Inferior parietal cortex (tissue), 1 donor: ENCODE data around the gene MGRN1.

Experiments used
- DNase-seq: peaks from one replicate; pipeline ENCODE4 v3.0.0-alpha.2; 2016; ENCODE audit errors: extremely low spot score

MGRN1 gene

GRCh38 chr16:4674926-4675530 lies 50.4 kb downstream of the MGRN1 start:
- no peak for DNase-seq

DNA sequence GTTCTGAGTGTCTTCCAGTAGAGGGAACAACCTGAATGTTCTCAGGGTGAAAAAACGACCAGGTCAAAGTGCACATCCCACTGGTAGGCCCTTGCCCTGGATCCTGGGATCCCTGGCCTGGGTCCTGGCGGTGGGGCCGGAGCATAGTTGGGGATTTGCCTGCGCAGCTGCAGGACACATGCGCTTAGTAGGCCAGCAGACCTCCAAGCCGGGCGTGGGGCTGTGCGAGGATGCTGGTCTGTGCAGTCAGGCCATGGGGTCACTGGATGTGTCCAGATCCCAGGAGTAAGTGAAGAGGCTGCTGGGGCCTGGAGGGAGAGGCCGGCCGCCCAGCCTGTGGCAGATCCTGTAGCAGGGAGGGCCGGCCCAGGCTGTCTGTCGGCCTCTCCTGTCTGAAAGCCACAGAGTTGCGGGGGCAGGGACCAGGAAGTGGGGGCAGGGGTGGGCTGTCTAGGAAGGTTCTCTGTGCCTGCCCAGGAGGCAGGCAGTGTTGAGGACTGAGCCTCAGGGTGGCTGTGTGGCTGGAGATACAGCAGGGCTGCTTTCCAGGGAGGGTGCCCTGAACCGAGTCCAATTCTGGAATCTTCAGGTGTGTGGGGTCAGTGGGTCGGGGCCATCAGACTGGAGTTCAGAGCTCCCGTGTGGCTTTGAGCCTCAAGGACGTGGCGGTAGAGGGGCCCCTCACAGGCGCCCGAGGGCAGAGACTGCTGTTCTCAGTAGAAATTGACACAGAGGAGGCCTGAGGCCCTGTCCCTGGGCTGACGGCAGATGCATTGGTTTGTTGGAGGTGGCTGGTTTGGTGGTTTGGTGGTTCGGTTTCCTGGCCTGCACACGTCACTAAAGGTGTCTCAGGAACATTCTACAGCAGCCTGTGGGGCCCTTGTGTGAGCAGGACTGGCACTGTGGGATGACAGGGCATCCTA lies 51.5 kb downstream of the MGRN1 start:
- no peak for DNase-seq

DNA sequence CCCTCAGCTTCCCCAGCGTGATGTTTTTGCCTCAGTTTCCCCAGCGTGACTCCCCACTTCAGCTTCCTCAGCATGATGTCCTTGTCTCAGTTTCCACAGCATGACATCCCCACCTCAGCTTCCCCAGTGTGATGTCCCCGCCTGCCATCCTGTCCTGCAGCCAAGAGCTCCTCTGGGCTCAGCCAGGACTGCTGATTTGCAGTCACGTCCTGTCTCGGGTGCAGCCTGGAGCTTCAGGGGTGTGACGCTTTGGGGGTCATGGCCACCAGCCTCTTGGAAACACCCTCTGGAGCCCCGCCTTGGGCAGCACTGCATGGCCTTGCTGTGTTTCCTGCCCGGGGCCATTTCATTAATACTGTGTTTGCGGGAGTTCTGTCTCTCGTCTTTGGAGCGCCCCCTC lies 52.2 kb downstream of the MGRN1 start:
- DNase-seq: no peak

DNA sequence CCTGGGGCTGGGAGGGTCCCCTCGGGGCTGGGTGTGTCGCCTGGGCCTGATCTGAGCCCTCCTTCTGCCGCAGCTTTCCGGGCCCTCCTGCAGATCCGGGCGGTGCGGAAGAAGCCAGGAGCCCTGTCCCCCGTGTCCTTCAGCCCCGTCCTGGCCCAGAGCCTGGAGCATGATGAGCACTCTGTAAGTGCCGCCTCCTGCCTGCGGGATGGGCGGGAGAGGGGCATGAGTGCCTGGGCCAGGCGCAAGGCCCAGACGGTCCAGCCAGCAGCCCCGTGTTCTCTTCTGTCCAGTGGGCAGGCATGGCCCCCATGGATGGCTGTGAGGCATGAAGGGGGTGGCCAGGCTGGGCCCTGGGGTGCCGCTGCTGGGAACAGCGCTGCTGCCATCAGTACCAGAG lies 52.8 kb downstream of the MGRN1 start:
- DNase-seq: no peak

DNA sequence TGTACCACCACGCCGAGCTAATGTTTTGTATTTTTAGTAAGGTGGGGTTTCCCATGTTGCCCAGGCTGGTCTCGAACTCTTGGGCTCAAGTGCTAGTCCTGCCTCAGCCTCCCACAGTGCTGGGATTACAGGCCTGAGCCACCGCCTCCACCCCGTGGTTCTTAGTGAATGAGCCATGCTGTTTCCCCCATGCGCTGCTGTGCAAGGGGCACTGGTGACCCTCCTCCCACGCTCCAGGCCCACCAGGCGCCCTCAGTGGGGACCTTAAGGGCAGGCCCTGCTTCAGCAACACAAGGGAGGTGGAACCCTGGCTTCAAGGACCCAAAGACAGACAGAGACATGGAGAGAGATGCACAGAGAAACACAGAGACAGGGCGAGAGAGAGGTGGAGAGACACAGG lies 53.4 kb downstream of the MGRN1 start:
- DNase-seq: no peak

DNA sequence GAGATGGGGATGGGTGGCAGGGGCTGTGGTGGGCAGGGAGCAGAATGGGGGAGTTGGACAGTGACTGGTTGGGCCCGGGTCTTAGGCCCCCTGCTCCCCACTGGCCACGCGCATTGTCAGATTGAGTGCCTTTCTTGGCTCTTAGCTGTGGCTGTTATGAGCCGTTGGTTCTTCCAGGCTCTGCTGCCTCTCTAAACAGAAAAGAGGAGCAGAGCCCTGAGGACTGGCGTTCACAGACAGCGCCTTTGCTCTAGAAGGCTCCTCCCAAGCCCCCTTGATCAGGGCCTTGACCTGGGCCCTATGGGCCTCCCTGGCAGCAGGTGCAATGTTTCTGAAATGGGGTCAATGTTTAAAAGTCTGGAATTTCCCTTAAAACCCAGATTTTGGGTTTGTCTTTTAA lies 54.0 kb downstream of the MGRN1 start:
- no peak for DNase-seq

DNA sequence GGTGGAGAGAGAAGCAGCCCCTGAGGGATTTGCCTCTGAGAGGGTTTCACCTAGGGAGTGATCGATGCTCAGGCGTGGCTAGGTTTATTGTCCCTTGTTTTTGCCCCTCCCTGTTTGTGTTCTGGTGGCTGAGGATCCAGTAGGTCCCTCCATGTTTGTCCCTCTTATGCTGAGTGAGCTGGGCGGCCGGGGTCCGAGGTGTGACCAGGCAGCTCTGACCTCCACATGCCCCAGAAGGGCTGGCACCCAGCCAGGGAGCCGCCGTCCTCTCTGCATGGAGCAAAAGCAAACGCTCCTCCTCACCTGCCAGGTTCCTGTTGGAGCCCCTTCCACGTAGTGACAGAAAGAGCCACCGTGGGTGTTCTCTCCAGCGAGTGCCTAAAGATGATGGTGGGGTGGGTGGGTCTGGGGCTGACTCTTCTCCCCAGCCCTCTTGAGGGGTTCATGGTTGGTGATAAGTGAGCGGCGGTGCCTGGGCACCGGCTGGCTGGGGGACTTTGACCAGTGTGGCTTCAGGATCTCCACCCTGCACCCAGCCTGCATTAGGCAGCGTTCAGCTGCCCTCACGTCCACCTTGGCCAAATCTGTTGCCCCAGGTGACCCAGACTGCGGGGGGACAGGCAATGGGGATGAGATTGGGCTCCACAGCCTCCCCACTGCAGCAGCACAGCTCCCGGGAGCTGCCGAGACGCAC lies 54.7 kb downstream of the MGRN1 start:
- no peak for DNase-seq

DNA sequence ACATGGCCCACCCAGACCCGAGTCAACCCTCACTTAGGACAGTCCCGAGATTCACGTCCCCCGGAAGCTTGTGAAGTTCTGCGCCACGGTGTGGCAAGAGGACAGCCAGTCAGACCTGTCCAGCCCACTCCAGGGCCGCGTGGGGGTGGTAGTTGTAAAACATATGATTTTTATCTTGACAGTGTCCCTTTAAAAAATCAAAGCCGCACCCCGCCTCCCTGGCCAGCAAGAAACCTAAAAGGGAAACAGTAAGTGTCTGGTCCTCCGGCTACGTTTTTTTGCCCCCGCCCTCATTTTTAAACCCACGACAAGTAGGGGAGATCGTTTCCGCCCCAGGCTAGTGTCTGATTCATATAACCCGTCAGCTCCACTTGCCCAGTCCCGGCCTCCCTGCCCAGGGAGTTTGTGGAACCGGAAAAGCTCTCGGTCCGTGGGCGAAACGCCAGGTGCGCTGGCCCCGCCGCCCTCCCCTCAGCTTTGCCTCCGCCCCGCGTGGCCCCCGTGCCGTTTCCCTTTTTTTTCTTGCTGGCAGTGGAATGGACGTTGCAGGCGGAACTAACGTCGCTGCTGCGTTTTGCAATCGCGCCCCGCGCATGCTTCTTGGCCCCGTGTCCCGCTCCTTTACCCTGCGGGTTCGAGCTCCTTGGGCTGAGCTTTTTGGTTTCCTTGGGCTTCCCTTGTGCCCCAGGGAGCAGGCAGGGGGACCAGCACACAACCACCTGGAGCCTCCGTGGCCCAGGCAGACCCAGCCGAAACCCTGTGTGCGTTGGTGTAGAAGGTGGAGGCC lies 55.4 kb downstream of the MGRN1 start:
- DNase-seq: no peak

DNA sequence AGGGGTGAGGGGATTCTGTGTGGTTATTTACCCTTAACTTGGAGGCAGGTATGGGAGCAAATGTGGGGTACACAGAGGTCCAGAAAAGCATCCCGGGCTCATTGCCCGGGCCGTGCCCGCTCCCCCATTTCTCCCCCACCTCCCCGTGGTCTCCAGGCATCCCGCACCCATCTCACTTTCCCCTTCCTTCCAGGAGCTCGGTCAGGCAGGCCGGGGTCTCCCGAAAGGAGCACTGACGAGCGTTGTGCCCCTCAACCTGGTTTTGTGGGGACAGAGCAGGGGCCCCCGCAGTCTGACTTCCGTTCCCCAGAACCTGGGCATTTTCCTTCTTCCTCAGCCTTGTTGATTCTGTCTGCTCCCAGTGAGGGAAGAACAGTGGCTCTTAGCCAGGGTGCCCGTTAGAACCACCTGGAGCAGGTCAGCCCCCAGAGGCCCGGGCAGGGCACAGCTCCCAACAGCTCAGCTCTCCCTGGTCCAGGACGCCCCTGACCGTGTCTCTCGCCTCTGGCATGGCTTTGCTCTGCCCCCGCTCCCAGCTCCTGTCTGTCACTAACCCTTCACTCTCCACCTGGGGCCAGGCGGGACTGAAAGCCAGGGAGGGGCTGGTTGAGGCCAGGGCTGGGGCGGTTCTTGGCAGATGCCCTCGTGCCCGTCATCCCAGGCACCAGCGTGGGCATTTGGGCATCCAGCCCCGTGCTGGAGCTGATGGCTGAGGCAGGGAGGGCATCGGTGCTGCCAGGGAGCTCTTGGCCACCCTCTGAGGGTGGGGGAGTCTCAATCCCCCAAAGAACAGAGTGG lies 56.2 kb downstream of the MGRN1 start:
- DNase-seq: no peak

DNA sequence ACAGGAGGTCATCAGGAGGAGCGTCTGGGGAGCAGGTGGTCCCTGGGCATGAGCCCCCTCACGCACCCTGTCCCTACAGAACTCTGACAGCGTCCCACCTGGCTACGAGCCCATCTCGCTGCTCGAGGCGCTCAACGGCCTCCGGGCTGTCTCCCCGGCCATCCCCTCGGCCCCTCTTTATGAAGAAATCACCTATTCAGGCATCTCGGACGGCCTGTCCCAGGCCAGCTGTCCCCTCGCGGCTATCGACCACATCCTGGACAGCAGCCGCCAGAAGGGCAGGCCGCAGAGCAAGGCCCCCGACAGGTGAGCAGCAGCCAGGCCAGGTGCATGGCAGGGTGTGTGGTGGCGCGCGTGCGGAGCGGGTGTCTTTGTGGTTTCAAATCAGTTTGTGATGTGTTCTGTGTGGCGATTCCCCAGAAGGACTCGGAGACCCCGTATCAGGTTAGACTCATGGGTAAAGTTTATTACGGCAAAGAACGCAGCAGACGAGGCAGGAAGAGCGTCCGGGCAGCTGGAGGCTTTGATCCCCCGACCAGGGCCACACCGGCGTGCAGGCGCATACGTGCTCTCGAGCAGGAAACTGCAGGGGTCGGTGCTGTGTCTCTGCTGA lies 57.0 kb downstream of the MGRN1 start:
- no peak for DNase-seq

DNA sequence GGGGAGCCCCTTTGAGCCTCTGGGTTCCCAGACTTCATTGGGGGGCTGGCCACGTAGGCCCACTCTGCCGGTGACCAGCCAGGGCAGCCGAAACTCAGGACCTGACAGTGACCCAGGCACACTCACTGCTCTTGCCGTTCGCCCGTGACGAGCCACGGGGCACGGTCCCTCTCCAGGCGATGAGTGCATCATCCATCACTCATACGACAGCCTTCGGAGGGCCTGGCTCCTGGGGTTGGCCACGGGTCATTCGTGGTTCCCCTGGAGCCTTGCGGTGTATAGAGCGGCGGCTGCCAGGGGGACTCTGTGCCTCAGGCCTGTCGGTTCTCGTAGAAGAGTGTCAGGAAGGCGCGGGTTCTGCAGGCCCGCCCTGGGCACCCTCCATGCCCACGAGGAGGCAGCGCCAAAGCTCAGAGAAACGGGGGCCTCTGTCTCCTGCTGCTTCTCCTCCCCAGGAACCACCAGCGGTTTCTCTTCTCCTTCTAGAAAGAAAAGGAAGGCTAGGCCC lies 57.5 kb downstream of the MGRN1 start:
- no peak for DNase-seq

GRCh38 chr16:4682616-4683254 lies 58.1 kb downstream of the MGRN1 start:
- peak; percentile 46 for DNase-seq

DNA sequence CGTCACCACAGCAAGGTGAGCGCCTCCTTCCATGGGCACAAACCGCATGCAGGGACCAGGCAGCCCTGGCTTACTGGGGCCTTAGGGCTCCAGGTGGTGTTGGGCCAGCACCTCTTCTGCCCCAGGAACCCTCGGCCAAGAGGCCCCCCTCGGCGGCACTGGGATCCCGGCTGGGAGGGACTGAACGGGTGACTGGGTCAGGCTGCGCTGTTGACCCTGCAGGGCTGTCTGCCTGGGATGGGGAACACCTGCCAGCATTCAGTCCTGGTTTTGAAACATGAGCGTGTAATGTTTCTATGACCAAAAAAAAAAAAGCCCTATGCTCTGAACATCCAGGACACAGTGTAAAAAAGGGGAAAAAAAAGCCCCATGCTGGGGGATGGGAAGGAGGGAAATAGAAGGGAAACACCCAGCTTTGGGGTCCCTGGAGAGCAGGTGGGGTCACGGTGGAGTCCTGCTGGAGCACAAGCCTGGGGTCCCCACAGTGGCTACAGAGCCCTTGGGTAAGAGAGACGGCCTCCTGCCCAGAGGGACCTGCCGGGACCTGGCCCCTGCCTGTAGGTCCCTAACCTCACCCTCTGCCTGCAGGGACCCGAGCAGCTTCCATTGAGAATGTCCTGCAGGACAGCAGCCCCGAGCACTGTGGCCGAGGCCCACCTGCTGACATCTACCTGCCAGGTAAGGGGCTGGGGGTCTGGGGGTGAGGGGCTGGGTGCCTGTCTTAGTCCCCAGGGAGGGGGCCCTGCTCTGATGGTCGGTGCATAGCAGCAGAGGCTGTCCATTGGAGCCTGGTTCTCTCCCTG lies 58.8 kb downstream of the MGRN1 start:
- DNase-seq: no peak

DNA sequence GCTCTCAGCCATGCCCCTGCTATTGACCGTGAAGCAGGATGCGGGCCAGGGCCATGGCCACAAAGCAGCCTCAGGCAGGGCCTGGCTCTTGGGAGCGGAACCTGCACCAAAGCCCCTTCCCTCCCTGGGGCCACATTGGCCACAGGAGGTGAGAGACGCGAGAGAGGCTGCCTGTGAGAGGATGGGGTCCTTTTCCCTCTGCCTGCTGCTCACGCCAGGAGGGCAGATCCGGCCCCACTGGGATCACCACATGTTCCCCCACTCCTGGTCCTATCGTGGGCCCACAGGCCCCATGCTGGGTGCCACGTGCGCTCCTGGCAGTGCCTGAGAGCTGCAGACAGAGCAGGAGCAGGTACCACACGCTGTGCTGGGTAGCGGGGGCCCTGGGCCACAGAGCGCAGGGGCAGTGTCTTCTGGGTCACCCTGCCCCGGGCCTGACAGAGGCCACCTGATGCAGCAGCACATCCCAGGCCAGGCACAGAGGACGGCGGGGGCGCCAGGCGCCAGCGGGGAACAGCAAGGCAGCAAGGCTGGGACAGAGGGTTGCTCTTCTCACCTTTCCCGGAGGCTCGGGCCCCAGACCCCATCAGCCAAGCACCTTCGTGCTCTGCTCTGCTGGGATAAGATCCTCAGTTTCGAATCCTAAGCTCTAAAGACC lies 59.6 kb downstream of the MGRN1 start:
- no peak for DNase-seq

DNA sequence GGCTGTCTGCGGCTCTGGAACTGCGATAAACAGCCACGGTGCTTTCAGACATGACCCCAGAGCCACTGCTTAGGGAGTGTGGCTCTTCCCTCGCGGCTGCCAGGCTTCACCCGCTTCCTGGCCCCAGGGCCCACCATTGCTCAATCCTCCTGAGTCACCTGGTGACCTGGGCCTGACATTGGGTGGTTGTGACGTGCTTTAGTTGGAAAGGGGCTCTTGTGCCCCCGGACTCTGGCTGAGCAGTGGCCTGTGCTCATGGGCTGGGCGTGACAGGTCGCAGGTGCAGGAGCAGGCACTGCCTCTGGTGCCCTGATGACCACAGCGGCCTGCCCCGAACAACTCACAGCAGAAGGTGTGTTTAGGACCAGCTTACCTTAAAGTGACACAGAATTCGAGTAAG lies 60.1 kb downstream of the MGRN1 start:
- DNase-seq: no peak

- no peak for DNase-seq
Measured at GRCh38 chr16:4685292-4685691, 60.7 kb downstream of the MGRN1 start.

- no peak for DNase-seq
Measured at GRCh38 chr16:4685776-4686496, 61.3 kb downstream of the MGRN1 start.
